NCI-H1436 (cell line): ENCODE measurements around the gene STARD13.

Experiments used
- DNase-seq: peaks from one replicate; lab custom pipeline; 2025; lab: John Stamatoyannopoulos, UW

Gene STARD13

DNA sequence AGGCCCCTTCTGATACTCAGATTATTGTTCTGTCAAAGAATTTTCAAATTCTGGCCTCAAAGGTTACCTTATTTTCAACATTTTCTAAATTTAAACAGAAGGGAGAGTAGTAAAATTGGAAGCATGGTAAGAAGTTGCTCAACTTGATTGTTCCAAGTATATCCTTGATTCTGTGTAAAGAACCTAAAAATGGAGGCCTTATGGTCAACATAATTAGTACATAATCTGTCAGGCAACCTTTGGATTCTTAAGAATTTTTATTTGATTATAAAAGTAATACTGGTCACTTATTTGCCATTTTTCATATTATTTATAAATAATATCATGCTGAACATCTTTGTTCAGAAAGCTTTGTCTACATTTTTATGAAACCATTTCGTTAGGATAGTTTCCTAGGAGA, 83.9 kb downstream of the STARD13 start:
- DNase-seq, result no peak

DNA sequence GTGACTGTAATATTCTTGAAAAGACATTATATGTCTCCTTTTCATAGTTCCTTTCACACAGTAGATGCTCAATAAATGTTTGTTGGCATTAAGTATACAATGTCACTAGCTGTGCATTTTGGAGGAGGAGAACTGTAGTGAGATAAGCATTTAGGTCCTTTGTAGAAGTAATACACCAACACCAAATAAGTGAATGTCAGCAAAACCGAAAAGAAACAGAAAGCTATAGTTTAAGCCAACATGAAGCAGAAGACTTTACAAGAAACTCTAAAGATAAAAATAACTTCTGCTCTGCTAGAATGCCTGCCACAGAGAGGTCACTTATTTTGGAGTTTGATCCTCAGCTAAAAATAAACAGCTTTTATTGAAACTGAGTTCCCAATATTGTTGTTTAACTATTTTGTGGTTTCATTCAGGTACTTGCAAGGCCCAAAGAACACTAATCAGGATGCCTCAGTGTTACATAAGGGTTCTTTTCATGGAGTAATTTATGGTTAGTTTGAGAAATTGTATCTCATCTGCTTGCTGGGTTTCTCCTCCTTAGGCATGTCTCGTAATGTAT, 86.2 kb downstream of the STARD13 start:
- no peak for DNase-seq

DNA sequence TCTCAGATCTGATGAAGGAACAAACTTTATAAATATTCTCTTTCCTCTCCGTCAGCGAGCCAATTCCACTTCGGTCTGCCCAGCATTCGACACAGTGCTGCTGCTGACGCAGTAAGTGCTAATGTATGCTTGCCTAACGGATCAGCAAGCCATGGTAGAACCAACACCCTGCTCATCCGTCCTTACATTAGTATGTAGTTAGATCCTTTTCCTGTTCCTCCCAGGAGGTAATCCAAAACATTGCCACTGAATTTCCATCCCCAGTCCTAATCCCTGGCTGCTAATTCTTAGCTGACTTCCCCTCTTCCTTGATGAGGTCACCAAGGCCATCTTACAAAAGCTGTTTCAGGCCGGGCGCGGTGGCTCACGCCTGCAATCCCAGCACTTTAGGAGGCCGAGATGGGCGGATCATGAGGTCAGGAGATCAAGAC, 88.0 kb downstream of the STARD13 start:
- no peak for DNase-seq

DNA sequence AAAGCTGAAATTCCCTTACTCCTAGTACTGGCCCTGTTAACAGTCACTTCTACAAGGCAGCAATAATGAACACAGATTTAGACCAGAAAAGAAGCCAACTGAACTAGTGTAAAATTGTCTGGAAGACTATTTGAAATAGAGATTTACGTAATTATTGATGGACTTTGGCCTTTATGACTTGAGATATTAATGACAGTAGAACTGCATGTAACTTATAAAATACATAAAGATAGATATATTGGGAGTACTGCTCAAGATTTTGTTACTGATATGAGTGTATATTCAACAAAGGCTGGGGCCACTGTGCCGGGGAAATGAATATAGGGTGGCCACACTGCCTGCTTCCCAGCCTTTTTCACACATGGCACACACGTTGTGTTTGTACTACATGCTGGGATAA, 88.8 kb downstream of the STARD13 start:
- DNase-seq, result no peak

DNA sequence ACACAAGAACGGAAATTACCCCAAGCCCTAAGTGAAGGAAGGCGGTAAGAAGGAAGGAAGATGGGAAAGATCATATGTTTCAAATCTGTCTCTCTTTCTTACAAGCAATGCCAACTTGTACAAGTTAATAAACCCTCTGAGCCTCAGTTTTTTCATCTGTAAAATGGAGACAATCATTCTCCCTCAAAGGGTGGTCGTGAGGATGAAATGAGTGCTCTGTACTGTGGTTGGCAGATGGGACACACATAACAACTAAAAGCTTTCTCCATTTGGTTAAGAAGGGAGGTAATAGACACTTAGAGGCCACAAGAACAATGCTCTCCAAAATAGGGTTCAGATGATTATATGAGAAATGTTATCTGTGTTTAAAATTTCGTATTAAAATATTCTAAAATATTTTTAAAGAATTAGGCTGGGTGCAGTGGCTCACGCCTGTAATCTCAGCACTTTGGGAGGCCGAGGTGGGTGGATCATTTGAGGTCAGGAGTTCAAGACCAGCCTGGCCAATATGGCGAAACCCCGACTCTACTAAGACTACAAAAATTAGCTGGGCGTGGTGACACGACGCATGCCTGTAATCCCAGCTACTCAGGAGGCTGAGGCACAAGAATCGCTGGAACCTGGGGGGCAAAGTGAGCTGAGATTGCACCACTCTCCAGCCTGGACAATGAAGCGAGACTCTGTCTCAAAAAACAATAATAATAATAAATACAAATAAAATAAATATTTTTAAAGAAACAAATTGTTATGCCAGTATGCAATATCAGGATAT, 89.7 kb downstream of the STARD13 start:
- DNase-seq, result no peak

DNA sequence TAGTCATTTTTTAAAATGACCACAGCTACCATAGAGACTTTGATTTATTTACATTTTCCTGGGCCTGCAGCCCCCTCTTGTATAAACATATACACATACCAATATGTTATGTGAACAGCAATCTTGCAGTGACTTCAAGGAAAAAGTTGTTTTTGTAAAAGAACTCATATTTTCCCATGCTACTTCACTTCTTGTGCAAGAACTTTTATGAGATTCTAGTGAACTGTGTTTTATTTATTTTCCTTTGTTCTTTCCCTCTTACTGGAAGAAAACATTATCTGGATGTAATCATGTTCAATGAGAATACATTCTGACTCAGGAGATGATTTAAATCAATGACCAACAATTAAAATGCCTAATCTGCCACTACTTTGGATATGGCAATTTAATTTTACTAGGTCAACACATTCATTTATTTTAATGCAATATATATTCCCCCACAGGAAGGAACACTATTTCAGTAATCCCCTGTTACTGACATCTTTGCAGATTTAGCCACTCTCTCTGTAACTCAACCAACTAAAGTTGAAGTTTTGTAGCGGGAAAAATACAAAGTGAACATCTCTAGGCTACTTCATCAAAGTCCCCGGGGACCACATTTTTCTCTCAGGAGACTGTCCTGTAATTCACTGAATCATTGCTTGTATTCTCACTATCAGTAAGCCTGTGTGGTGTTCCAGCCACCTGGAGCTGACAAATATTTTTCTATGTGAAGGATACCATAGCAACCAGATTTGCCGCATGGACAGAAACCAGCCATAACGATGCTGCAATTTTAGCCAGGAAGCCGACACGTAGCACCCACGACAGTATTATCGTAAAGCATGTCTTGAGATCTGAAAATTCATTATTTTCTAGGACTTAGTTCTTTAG, 90.5 kb downstream of the STARD13 start:
- DNase-seq, result no peak

DNA sequence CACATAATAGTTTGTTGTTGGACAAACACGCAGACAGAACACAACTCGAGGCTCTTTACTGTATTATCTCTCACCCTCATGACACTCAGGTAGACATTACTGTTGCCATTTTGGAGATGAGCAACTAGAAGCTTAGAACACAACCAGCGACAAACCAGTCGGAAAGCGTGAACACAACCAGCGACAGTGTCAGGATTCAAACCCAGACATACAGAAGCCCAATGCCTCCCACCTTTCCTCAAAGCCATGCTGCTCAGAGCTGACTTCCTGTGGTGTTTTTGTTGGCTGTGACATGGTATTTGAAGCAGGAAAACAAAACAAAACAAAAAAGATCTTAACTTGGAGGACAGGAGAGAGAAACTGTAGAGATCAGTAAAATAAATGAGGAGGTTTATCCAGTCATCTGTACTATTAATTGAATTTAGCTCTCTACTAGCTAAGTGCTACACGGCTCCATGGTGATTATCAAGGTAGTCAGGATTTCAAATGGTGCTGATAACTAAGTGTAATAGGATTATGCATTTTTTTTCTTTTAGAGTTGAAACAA, 92.1 kb downstream of the STARD13 start:
- no peak for DNase-seq

DNA sequence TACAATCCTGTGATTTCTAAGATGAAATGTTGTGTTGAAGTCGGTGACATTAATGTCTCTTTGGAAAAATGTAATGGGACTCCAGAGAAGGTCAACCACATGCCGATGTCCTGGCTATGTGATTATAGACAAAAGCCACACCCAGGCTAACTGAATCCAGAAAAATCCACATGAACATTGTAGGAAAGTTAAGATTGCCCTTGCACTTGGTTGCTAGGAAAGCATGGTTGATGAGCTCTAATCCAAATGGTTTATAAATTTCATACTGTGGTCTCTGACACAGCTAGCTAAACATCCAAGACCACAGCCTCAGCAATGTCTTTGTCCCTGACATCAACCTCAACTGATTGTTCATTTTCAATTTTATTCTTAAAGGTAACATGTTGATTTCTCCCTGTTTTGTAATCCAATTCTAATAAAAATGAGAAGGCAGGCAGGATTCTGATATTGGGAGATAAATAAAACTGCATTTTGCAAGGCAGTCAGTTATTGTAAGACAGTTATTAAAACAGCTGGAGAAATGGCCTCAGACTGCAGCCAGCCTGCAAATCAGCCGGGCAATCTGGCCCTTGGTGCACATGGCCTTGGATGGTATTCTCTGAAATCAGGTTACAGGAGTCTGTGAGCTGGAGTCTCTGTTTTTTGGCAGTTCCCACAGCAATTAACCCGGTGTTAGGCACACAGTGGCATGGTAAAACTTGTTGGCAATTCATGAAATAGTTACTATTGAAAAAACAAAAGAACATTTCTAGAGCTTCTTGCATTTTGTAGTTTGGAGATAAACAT, 93.9 kb downstream of the STARD13 start:
- no peak for DNase-seq

DNA sequence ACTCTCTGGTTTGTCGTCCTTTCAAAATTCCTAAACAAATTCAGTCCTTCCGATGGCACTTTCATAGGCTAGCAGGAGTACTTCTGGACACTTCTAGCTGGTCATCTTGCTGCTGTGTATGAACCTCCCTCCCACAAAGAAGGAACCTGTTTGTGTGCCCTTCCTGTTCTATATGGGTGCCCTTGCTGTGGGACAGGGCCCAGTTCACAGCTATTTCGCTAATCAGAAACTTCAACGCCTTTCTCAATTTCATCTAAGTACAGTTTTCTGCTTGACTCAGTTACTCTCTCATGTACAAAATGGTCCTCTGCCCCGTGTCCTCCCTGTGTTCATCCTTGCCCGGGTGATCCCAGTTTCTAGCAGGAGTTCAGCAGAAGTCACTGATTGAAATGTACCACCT, 96.1 kb downstream of the STARD13 start:
- no peak for DNase-seq

DNA sequence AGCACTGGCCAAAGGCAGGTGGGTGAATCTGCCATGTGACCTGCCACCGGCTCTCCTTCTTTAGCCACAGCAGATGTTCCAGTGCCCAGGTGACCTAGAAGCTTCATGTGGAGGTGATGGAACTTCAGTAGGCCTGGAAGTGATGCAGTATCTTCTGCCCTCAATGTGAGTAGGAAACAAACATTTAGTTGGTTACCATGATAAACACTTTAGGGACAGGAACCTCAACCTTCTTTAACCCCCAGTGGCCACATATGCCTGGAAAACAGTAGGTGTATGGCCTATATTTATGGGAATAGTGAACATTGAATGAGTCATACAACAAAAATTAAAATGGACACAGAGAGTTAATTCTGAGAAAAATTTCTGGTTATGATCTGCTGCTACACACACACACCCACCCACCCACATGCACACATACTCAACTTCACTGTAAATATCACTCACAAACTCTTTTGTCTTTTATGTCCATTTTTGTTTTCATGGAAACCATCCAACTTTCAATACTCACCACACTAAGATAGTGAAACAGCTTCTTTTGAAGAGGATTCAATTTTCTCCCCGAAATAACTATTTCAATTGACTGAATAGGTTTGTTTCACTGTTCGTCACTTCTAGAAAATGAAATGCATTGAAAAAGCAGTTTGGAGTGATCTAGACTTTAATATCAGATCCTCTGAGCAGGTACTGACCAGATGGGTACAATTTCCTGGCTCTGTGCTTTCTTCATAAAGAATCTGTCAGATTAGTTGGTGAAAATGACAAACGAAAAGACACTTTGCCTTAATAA, 97.3 kb downstream of the STARD13 start:
- DNase-seq, result no peak

DNA sequence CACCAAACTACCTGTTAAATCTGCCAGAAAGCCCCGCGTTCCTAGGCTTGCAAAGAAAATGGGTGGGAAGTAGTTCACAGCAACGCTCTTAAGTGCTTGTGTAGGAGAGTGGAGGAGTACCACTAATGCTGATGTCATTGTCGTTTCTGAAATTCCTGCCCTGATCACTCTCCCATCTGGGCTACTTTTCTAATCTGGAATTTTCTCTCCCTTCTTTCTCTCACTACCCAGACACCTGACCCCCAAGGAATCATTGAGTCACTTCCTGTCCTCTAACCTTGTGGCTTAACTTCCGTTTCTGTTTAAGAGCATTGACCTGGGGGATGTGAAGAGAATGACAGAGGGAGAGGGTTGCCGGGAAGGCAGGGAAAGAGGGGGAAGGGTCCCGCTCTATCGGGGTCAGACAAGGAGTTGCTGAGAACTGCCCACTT, 98.7 kb downstream of the STARD13 start:
- DNase-seq, result no peak

DNA sequence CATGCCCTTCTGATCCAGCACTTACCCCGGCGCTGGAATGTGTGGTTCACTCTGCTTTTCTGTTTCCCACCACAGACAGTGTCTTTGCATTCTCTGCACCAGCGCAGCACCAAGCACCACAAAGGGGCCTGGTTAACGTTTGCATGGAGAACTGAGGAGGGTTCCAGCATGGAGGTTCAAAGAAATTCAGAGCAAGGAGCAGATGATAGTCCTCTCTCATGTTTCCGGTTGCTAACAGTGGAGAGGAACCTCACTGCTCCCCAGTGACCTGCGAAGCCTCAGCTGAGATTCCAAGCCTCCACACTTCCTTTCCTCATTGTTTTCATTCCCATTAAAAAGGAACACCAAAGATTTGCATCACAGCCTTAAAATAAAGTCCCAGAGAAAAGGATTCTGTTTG, 99.7 kb downstream of the STARD13 start:
- no peak for DNase-seq

DNA sequence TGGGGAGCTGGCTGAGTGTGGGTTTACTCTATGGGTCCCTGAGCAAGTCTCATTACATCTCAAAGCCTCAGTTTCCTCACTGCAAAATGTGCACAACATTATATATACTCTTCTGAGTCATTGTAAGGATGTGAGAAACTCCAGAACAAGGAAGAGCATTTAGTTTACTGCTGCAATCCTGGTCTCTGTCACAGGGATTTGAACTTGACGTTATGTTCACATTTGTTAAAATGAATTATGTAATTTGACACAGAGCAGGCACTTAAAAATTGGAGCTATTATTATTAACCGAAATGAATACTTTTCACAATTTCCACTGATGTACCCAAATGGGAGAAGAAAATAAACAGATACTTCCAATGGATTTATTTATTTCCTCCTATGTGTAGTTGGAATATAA, 101.0 kb downstream of the STARD13 start:
- no peak for DNase-seq

DNA sequence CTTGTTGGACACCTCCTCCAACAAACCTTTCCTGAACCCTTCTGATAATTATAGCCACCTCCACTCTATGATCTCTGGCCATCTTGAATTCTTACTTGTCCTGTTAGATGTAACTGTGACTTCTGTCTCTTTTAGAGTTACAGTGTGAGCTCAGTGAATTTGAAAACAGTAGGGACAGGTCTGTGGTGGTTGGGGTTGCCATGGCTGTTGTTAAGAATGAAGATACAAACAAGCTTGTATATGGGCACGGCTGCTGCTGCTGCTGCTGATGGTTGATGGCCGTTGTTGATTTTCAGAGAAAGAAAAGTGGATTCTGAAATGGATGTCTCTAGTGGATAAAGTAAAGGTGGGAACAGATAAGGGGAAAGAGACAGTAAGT, 101.5 kb downstream of the STARD13 start:
- no peak for DNase-seq

DNA sequence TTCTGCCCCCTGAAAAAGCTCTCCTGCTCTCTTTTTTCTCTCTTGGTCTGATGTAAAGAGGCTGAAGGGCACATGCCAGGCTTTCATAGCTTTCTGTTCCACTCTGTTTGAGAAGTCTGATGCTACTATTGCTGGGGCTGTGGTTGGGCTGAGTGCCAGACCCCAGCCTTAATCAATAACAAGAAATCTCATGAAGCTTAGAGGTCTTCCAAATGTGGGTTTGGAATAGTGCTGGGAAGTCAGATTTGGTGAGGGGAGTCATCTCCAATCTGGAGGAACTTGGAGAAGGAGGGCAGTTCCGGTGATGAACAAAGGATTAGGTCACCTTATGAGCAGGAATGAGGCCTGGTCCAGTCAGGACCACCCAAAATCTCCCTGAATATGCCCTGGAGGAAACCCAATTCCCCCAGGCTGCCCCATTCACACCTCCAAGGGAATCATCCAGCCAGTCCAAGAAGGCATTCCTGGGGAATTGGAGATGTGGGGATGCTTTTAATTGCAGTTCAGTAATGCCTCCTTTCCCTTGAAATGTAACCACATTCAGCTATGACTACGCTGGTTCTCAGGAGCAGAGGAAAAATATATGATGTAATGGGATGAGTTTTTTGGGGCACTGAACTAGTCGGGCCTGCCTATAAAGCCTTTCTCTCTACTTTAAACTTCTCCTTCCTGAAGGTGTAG, 102.0 kb downstream of the STARD13 start:
- DNase-seq, result no peak

DNA sequence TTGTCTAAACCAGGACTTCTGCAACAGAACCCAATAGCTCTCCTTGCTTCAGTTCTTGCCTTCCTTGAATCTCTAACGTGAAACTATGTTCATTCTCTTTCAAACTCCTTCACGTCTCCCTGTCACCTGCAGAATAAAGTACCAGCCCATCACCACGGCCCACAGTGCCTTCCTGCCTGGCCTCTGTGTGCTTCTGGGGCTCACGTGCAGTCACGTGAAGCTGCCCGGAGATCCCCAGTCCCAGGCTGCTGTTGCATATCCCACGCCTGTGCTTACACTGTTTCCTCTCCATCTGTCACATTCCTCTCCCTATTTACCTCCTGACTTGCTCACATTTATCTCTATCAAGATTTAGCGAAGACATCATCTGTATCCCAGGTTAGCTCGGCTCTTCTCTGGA, 102.8 kb downstream of the STARD13 start:
- DNase-seq, result no peak

DNA sequence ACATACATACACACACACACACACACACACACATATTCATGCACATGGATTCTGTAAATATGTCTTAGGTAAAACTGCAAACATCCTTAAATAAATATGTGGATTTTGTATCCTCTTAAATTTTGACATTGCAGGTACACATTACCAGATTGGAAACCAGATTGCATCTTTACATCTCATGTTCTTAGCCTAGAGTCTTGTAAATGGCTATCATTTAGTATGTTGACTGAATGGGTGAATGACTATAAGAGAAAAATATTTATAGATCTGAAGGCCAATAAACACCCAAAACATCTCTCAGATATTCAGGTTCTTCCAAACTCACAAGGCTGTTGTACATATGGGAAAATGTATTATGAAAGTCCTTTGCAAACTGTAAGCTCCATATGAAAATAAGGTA, 104.3 kb downstream of the STARD13 start:
- DNase-seq, result no peak

DNA sequence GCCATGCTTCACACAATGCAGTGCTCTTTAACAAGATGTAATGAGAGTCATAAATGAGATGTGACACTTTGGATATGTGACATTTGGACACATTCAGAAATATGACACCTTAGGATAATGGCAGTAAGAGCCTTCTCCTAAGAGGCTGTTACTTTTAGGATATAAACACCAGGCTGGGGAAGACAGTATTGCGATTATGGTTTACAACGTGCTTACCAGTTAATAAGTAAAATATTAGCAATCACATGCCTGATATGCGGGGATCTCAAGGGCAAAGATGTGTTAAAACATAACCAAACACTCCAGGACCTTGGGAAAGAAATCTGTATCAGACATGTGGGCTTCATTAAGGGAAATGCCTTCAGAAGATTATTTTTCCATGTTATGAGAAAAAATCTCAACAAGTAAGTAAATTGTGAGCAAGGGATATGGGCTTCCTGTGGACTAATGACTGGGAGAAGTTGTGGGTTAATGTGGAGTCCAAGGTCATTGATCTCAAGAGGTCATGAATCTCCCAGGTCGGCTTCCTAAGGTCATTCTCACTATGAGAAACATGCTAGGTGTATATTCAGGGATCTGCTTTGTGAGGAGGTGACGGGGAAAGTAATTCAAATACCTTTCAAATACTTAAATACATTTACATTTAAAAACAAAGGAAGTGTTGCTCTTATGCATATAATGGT, 105.3 kb downstream of the STARD13 start:
- peak; percentile 1 for DNase-seq

DNA sequence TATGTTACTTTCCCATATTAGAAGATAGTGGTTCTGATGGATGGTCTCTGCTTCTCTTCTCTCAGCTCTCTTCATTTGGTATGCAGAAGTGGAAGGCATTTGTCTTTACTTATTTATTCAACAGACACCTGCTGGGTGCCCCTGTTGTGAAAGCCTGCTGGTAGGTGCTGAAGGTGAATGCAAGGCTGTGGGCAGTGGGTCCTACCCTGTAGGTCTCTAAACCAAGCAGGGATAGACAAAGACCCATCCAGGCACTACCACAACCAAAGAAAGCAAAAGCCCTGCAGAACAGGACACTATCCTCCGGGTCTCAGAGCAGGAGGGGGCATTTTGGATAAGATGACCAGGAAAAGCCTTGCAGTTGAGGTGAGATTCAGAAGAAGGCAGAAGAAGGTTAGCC, 106.1 kb downstream of the STARD13 start:
- no peak for DNase-seq
